WTC11 (cell line): ENCODE data around the gene ADAMTS10. TPM values are rescaled to one million over a fixed set of nuclear protein-coding genes. Genes with fewer than 3 reads are reported as not detected.

Source experiments
- ATAC-seq: fragments of 200-7000 bp; cut with Tn5 transposase; 2 replicates; pipeline ENCODE4 v1.10.0; 2021; ENCODE audit warnings: mild to moderate bottlenecking, moderate library complexity
- CTCF ChIA-PET: fragments of 300-600 bp; sonication (Branson Sonifier 250); formaldehyde crosslinking; loops from one replicate; lab custom pipeline; 2021; ENCODE audit warnings: antibody characterized with exemption; lab: Charles Lee
- POLR2A ChIA-PET: fragments of 350-600 bp; sonication (Branson Sonifier 250); formaldehyde crosslinking; loops from one replicate; lab custom pipeline; 2021; ENCODE audit warnings: antibody characterized with exemption; lab: Charles Lee
- DNase-seq: peaks from one replicate; pipeline ENCODE4 v3.0.0; 2021; ENCODE audit warnings: low spot score
- H3K27ac Mint-ChIP-seq: 2 replicates; pipeline ENCODE4 v1.8.0; 2021; ENCODE audit warnings: mixed read lengths
- H3K27me3 Mint-ChIP-seq: 2 replicates; pipeline ENCODE4 v1.8.0; 2021; ENCODE audit warnings: low read depth, mild to moderate bottlenecking, moderate library complexity, mixed read lengths
- H3K36me3 Mint-ChIP-seq: 2 replicates; pipeline ENCODE4 v1.8.0; 2021; ENCODE audit warnings: mixed read lengths
- H3K4me1 Mint-ChIP-seq: 2 replicates; pipeline ENCODE4 v1.8.0; 2022; ENCODE audit warnings: mixed read lengths
- H3K4me3 Mint-ChIP-seq: 2 replicates; pipeline ENCODE4 v1.8.0; 2021; ENCODE audit warnings: mild to moderate bottlenecking, moderate library complexity, mixed read lengths
- H3K9me3 Mint-ChIP-seq: 2 replicates; pipeline ENCODE4 v1.8.0; 2021; ENCODE audit warnings: mixed read lengths
- CREM ChIP-seq: sonication (generic); formaldehyde crosslinking; IDR thresholded peaks from 2 replicates; pipeline ENCODE4 v1.8.1; 2022; ENCODE audit warnings: mild to moderate bottlenecking, missing genetic modification reagents, moderate library complexity
- EMX1 ChIP-seq: fragments of 250-450 bp; sonication (Bioruptor Pico); IDR thresholded peaks from 2 replicates; pipeline ENCODE4 v1.8.0; 2021; ENCODE audit warnings: mild to moderate bottlenecking
- ETV6 ChIP-seq: sonication (generic); formaldehyde crosslinking; IDR thresholded peaks from 2 replicates; pipeline ENCODE4 v1.8.1; 2022; ENCODE audit warnings: mild to moderate bottlenecking, missing genetic modification reagents
- FOXJ3 ChIP-seq: sonication (generic); formaldehyde crosslinking; IDR thresholded peaks from 2 replicates; pipeline ENCODE4 v1.9.0; 2021; ENCODE audit warnings: missing genetic modification reagents, mild to moderate bottlenecking, borderline replicate concordance
- GRHL2 ChIP-seq: fragments of 250-450 bp; sonication (Bioruptor Pico); IDR thresholded peaks from 2 replicates; pipeline ENCODE4 v1.8.0; 2022; ENCODE audit warnings: mild to moderate bottlenecking, moderate library complexity; ENCODE audit not compliant: insufficient replicate concordance, severe bottlenecking
- JAZF1 ChIP-seq: fragments of 250-450 bp; sonication (Bioruptor Pico); IDR thresholded peaks from 2 replicates; pipeline ENCODE4 v1.9.0; 2021; ENCODE audit warnings: moderate library complexity, mild to moderate bottlenecking, inconsistent platforms
- NR1H2 ChIP-seq: sonication (generic); formaldehyde crosslinking; IDR thresholded peaks from 2 replicates; pipeline ENCODE4 v1.9.0; 2021; ENCODE audit warnings: mild to moderate bottlenecking, moderate library complexity, missing genetic modification reagents
- PRRX2 ChIP-seq: fragments of 250-450 bp; sonication (Bioruptor Pico); IDR thresholded peaks from 2 replicates; pipeline ENCODE4 v1.8.0; 2021; ENCODE audit warnings: mild to moderate bottlenecking
- SP1 ChIP-seq: sonication (generic); formaldehyde crosslinking; conservative IDR thresholded peaks from 2 replicates; pipeline ENCODE4 v1.8.1; 2022; ENCODE audit warnings: missing genetic modification reagents
- TEAD1 ChIP-seq: sonication (generic); formaldehyde crosslinking; IDR thresholded peaks from 2 replicates; pipeline ENCODE4 v1.8.0; 2022; ENCODE audit warnings: mild to moderate bottlenecking, missing genetic modification reagents
- TEAD4 ChIP-seq: sonication (generic); formaldehyde crosslinking; IDR thresholded peaks from 2 replicates; pipeline ENCODE4 v1.8.0; 2022; ENCODE audit warnings: mild to moderate bottlenecking, missing genetic modification reagents
- ZNF396 ChIP-seq: fragments of 250-450 bp; sonication (Bioruptor Pico); IDR thresholded peaks from 2 replicates; pipeline ENCODE4 v1.8.0; 2021; ENCODE audit warnings: mild to moderate bottlenecking, moderate library complexity, borderline replicate concordance
- ZNF423 ChIP-seq: fragments of 250-450 bp; sonication (Bioruptor Pico); IDR thresholded peaks from 2 replicates; pipeline ENCODE4 v2.1.2; 2022; ENCODE audit warnings: mild to moderate bottlenecking, moderate library complexity
- total RNA-seq: library from RNA; stranded (reverse); gene quantifications from 3 replicates; pipeline ENCODE4 v1.2.3, GENCODE V29; 2021
- TF ChIP-seq, protein P1 (sequence below): sonication (generic); formaldehyde crosslinking; IDR thresholded peaks from 2 replicates; pipeline ENCODE4 v1.8.1; 2023; ENCODE audit warnings: mild to moderate bottlenecking, moderate library complexity, missing genetic modification reagents
- TF ChIP-seq, protein P2 (sequence below): fragments of 200-600 bp; IDR thresholded peaks from 2 replicates; pipeline ENCODE4 v1.8.0; 2022; ENCODE audit warnings: antibody characterized with exemption
- TF ChIP-seq, protein P3 (sequence below): sonication (generic); formaldehyde crosslinking; conservative IDR thresholded peaks from 2 replicates; pipeline ENCODE4 v1.8.1; 2022; ENCODE audit warnings: mild to moderate bottlenecking, missing genetic modification reagents
- TF ChIP-seq, protein P4 (sequence below): fragments of 250-450 bp; sonication (Bioruptor Pico); IDR thresholded peaks from 2 replicates; pipeline ENCODE4 v1.9.0; 2021; ENCODE audit warnings: mild to moderate bottlenecking, borderline replicate concordance
- TF ChIP-seq, protein P5 (sequence below): sonication (generic); formaldehyde crosslinking; IDR thresholded peaks from 2 replicates; pipeline ENCODE4 v1.8.1; 2023; ENCODE audit warnings: mild to moderate bottlenecking, missing genetic modification reagents, moderate library complexity
- TF ChIP-seq, protein P6 (sequence below): fragments of 250-450 bp; sonication (Bioruptor Pico); IDR thresholded peaks from 2 replicates; pipeline ENCODE4 v1.8.0; 2021; ENCODE audit warnings: mild to moderate bottlenecking
- TF ChIP-seq, protein P7 (sequence below): sonication (generic); formaldehyde crosslinking; IDR thresholded peaks from 2 replicates; pipeline ENCODE4 v1.8.1; 2023; ENCODE audit warnings: mild to moderate bottlenecking, missing genetic modification reagents
- TF ChIP-seq, protein P8 (sequence below): sonication (generic); formaldehyde crosslinking; IDR thresholded peaks from 2 replicates; pipeline ENCODE4 v1.8.0; 2023; ENCODE audit warnings: missing genetic modification reagents

ADAMTS10 gene
- total RNA-seq, 1 experiment from 2014 or later: 16.0 TPM

DNA sequence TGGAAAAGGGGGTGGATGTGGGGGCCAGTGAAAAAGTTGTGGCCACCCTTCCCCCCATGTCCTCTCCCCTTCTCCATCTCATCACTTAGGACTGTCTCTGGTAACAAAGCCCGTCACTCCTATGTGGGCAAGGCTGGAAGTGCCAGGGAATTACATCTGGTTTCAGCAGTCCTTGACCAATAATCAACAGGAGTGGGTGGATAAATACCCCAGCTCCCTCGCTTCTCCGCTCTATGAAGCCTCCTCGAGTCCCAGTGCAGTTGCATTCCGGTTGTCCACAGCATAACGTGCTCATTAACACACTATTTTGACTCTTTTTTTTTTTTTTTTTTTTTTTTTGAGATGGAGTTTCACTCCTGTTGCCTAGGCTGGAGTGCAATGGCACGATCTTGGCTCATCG is 64.8 kb downstream of the ADAMTS10 start:
- H3K27ac Mint-ChIP-seq: no peak overlapping the region
- peaks cover 14% of the 10 kb centered on the region for H3K36me3 Mint-ChIP-seq
- no peaks in the 10 kb centered on the region for H3K4me1 Mint-ChIP-seq
- no peak for ATAC-seq
- no peaks in the 10 kb centered on the region for H3K9me3 Mint-ChIP-seq
- TF ChIP-seq GRHL2 (CRISPR knock-in tag) (no peak), CREM (CRISPR knock-in tag) (no peak), SP1 (no peak), EMX1 (CRISPR knock-in tag) (no peak), ZNF423 (CRISPR knock-in tag) (no peak), ETV6 (CRISPR knock-in tag) (no peak), PRRX2 (CRISPR knock-in tag) (no peak), ZNF396 (CRISPR knock-in tag) (no peak), TEAD4 (CRISPR knock-in tag) (no peak)
- TF ChIP-seq, protein P1, sequence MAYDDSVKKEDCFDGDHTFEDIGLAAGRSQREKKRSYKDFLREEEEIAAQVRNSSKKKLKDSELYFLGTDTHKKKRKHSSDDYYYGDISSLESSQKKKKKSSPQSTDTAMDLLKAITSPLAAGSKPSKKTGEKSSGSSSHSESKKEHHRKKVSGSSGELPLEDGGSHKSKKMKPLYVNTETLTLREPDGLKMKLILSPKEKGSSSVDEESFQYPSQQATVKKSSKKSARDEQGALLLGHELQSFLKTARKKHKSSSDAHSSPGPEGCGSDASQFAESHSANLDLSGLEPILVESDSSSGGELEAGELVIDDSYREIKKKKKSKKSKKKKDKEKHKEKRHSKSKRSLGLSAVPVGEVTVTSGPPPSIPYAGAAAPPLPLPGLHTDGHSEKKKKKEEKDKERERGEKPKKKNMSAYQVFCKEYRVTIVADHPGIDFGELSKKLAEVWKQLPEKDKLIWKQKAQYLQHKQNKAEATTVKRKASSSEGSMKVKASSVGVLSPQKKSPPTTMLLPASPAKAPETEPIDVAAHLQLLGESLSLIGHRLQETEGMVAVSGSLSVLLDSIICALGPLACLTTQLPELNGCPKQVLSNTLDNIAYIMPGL (CRISPR knock-in tag): no peak
- TF ChIP-seq, protein P2, sequence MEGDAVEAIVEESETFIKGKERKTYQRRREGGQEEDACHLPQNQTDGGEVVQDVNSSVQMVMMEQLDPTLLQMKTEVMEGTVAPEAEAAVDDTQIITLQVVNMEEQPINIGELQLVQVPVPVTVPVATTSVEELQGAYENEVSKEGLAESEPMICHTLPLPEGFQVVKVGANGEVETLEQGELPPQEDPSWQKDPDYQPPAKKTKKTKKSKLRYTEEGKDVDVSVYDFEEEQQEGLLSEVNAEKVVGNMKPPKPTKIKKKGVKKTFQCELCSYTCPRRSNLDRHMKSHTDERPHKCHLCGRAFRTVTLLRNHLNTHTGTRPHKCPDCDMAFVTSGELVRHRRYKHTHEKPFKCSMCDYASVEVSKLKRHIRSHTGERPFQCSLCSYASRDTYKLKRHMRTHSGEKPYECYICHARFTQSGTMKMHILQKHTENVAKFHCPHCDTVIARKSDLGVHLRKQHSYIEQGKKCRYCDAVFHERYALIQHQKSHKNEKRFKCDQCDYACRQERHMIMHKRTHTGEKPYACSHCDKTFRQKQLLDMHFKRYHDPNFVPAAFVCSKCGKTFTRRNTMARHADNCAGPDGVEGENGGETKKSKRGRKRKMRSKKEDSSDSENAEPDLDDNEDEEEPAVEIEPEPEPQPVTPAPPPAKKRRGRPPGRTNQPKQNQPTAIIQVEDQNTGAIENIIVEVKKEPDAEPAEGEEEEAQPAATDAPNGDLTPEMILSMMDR: no peak
- TF ChIP-seq, protein P3, sequence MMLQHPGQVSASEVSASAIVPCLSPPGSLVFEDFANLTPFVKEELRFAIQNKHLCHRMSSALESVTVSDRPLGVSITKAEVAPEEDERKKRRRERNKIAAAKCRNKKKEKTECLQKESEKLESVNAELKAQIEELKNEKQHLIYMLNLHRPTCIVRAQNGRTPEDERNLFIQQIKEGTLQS (CRISPR knock-in tag): no peak
- TF ChIP-seq, all 79 proteins: peak for 0
- ChIA-PET CTCF (interaction anchor here (0.8 to 1.7 kb wide), 3 partner anchors 33 to 41 kb away, joined by 3 to 9 read pairs (median 4); no protein-coding TSS in a partner anchor), POLR2A (interaction anchor here (0.7 kb wide), 1 partner anchor 1731 kb away, joined by 10 read pairs; no protein-coding TSS in a partner anchor)
- DNase-seq: no peak
- Mint-ChIP-seq H3K4me3 (no peak overlapping the region), H3K27me3 (peaks cover 4% of the 10 kb centered on the region; the same call in 1 of the 2 replicates)

DNA sequence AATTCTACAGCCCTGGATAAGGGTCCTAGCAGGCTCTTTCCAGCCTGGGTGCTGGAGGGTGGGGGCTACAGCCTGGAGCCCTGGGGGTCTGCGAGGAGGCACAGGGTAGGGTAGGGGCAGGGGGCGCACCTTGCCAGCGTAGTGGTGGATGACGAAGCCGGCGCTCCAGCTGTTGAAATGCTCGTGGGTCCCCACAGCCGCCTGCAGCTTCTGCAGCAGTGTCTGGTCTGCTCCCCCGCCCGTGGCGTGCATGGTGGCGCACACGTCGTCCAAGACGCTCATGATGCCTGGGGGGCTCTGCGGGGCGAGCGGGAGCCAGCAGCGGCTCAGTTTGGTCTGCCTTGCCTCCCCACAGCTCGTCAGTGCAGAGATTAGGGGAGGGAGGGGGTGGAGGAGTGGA is 66.3 kb downstream of the ADAMTS10 start:
- DNase-seq (no peak), ATAC-seq (no peak)
- Mint-ChIP-seq H3K27me3 (no peaks in the 10 kb centered on the region), H3K4me1 (no peaks in the 10 kb centered on the region), H3K27ac (no peak overlapping the region), H3K9me3 (no peaks in the 10 kb centered on the region), H3K4me3 (no peak overlapping the region), H3K36me3 (peaks cover 14% of the 10 kb centered on the region)
- ChIA-PET POLR2A (interaction anchor here (0.6 kb wide), 1 partner anchor 228 kb away, joined by 4 read pairs; no protein-coding TSS in a partner anchor), CTCF (interaction anchor here (1.7 to 5.1 kb wide), 2 partner anchors 35 to 42 kb away, joined by 4 to 30 read pairs; no protein-coding TSS in a partner anchor)
- TF ChIP-seq, protein P4, sequence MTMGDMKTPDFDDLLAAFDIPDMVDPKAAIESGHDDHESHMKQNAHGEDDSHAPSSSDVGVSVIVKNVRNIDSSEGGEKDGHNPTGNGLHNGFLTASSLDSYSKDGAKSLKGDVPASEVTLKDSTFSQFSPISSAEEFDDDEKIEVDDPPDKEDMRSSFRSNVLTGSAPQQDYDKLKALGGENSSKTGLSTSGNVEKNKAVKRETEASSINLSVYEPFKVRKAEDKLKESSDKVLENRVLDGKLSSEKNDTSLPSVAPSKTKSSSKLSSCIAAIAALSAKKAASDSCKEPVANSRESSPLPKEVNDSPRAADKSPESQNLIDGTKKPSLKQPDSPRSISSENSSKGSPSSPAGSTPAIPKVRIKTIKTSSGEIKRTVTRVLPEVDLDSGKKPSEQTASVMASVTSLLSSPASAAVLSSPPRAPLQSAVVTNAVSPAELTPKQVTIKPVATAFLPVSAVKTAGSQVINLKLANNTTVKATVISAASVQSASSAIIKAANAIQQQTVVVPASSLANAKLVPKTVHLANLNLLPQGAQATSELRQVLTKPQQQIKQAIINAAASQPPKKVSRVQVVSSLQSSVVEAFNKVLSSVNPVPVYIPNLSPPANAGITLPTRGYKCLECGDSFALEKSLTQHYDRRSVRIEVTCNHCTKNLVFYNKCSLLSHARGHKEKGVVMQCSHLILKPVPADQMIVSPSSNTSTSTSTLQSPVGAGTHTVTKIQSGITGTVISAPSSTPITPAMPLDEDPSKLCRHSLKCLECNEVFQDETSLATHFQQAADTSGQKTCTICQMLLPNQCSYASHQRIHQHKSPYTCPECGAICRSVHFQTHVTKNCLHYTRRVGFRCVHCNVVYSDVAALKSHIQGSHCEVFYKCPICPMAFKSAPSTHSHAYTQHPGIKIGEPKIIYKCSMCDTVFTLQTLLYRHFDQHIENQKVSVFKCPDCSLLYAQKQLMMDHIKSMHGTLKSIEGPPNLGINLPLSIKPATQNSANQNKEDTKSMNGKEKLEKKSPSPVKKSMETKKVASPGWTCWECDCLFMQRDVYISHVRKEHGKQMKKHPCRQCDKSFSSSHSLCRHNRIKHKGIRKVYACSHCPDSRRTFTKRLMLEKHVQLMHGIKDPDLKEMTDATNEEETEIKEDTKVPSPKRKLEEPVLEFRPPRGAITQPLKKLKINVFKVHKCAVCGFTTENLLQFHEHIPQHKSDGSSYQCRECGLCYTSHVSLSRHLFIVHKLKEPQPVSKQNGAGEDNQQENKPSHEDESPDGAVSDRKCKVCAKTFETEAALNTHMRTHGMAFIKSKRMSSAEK: no peak
- TF ChIP-seq, protein P5, sequence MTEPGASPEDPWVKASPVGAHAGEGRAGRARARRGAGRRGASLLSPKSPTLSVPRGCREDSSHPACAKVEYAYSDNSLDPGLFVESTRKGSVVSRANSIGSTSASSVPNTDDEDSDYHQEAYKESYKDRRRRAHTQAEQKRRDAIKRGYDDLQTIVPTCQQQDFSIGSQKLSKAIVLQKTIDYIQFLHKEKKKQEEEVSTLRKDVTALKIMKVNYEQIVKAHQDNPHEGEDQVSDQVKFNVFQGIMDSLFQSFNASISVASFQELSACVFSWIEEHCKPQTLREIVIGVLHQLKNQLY: no peak
- TF ChIP-seq, protein P6, sequence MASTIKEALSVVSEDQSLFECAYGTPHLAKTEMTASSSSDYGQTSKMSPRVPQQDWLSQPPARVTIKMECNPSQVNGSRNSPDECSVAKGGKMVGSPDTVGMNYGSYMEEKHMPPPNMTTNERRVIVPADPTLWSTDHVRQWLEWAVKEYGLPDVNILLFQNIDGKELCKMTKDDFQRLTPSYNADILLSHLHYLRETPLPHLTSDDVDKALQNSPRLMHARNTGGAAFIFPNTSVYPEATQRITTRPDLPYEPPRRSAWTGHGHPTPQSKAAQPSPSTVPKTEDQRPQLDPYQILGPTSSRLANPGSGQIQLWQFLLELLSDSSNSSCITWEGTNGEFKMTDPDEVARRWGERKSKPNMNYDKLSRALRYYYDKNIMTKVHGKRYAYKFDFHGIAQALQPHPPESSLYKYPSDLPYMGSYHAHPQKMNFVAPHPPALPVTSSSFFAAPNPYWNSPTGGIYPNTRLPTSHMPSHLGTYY (CRISPR knock-in tag): no peak
- TF ChIP-seq NR1H2 (CRISPR knock-in tag) (no peak), CREM (CRISPR knock-in tag) (no peak), FOXJ3 (CRISPR knock-in tag) (no peak), TEAD1 (CRISPR knock-in tag) (no peak), JAZF1 (no peak)
- TF ChIP-seq, protein P7, sequence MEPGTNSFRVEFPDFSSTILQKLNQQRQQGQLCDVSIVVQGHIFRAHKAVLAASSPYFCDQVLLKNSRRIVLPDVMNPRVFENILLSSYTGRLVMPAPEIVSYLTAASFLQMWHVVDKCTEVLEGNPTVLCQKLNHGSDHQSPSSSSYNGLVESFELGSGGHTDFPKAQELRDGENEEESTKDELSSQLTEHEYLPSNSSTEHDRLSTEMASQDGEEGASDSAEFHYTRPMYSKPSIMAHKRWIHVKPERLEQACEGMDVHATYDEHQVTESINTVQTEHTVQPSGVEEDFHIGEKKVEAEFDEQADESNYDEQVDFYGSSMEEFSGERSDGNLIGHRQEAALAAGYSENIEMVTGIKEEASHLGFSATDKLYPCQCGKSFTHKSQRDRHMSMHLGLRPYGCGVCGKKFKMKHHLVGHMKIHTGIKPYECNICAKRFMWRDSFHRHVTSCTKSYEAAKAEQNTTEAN (CRISPR knock-in tag): no peak
- TF ChIP-seq, protein P8, sequence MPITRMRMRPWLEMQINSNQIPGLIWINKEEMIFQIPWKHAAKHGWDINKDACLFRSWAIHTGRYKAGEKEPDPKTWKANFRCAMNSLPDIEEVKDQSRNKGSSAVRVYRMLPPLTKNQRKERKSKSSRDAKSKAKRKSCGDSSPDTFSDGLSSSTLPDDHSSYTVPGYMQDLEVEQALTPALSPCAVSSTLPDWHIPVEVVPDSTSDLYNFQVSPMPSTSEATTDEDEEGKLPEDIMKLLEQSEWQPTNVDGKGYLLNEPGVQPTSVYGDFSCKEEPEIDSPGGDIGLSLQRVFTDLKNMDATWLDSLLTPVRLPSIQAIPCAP: no peak
- TF ChIP-seq, all 79 proteins: peak for 0
